ENCODE data around the gene NOP9. TPM values are rescaled to one million over a fixed set of nuclear protein-coding genes. Genes with fewer than 3 reads are reported as not detected.

NOP9 gene
- total and polyA plus RNA-seq, 9 of the 15 experiments (the other 6 are each of a cell fraction or from before 2014, with no cell fraction given) = 1.0 to 27.9 (median 15.1) TPM

DNA sequence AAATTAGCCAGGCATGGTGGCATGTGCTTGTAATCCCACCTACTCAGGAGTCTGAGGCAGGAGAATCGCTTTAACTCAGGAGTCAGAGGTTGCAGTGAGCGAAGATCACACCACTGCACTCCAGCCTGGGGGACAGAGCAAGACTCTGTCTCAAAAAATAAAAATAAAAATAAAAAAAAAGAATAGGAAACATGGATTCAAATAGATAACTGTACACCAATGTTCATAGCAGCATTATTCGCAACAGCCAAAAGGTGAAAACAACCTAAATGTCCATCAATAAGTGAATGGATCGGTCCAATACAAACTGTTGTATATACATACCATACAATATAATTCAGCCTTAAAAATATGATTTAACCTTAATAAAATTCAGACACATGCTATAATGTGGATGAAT lies 43.2 kb downstream of the NOP9 start:
- Histone ChIP-seq H4K20me1 (replicated peaks; ENCODE audit: control insufficient read depth, insufficient read depth, low read length) (no peaks in the 10 kb centered on the region), H3K27me3 (ENCODE audit: control insufficient read depth in 2 of 2, insufficient read depth in 2 of 2, low read length in 2 of 2) (no peaks in the 10 kb centered on the region), H3K9ac (ENCODE audit: insufficient read depth in 1 of 2, low read depth in 2 of 2, low read length in 2 of 2) (no peak overlapping the region), H3K27ac (ENCODE audit: extremely low read depth, low read depth, low read length) (no peak overlapping the region), H3K4me2 (ENCODE audit: insufficient read depth, low read length) (no peak overlapping the region), H3K9me3 (replicated peaks; ENCODE audit: control insufficient read depth, insufficient read depth, low read depth, low read length) (no peaks in the 10 kb centered on the region), H3K79me2 (ENCODE audit: control insufficient read depth, insufficient read depth, low read length) (no peaks in the 10 kb centered on the region), H3K36me3 (ENCODE audit: control insufficient read depth, insufficient read depth, low read length) (no peaks in the 10 kb centered on the region), H2AFZ (ENCODE audit: low read depth, low read length) (no peak overlapping the region), H3K4me3 (no peak overlapping the region), H3K4me1 (replicated peaks in 1 of 2; ENCODE audit: control insufficient read depth in 2 of 2, insufficient read depth in 2 of 2, low read length in 2 of 2) (peaks cover 8 to 13% of the 10 kb centered on the region in 2 experiments; a peak in 3 of 5 replicates), H3K9me1 (ENCODE audit: control insufficient read depth, insufficient read depth, low read length) (no peaks in the 10 kb centered on the region)
- intact Hi-C loops (cut with micrococcal nuclease) = no loop called here
- CTCF ChIA-PET (ENCODE audit: low intra/inter-chr PET ratio) = no interaction called here
- no peak for ATAC-seq
- 62% methylated on average over 4 of the region's 4 CpGs for WGBS (ENCODE audit: insufficient coverage, low coverage, missing lambda C conversion rate)
- in situ Hi-C loops (cut with MboI) = loop anchor here (25.0 kb wide), 1 partner anchor 344 kb away; no protein-coding TSS in a partner anchor
- POLR2A ChIA-PET = no interaction called here
- FAIRE-seq = no peak
- DNase-seq (ENCODE audit: extremely low read depth in 1 of 4, low spot score in 3 of 4) = no peak
- no TSS peak for BruUV-seq (replicated peaks)
- TF ChIP-seq, protein P1, sequence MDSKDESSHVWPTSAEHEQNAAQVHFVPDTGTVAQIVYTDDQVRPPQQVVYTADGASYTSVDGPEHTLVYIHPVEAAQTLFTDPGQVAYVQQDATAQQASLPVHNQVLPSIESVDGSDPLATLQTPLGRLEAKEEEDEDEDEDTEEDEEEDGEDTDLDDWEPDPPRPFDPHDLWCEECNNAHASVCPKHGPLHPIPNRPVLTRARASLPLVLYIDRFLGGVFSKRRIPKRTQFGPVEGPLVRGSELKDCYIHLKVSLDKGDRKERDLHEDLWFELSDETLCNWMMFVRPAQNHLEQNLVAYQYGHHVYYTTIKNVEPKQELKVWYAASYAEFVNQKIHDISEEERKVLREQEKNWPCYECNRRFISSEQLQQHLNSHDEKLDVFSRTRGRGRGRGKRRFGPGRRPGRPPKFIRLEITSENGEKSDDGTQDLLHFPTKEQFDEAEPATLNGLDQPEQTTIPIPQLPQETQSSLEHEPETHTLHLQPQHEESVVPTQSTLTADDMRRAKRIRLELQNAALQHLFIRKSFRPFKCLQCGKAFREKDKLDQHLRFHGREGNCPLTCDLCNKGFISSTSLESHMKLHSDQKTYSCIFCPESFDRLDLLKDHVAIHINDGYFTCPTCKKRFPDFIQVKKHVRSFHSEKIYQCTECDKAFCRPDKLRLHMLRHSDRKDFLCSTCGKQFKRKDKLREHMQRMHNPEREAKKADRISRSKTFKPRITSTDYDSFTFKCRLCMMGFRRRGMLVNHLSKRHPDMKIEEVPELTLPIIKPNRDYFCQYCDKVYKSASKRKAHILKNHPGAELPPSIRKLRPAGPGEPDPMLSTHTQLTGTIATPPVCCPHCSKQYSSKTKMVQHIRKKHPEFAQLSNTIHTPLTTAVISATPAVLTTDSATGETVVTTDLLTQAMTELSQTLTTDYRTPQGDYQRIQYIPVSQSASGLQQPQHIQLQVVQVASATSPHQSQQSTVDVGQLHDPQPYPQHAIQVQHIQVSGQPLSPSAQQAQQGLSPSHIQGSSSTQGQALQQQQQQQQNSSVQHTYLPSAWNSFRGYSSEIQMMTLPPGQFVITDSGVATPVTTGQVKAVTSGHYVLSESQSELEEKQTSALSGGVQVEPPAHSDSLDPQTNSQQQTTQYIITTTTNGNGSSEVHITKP (IDR thresholded peaks at IDR 0.05; ENCODE audit: partially characterized antibody) = peak; percentile 71
- TF ChIP-seq SP2 (IDR thresholded peaks at IDR 0.05; ENCODE audit: extremely low read depth, low read depth, low read length, poor library complexity, severe bottlenecking) = no peak
